ENCODE results near the gene MAP3K12.
A peak's percentile ranks its signal among the peaks of the same experiment; 100 is the strongest.

The MAP3K12 gene

DNA sequence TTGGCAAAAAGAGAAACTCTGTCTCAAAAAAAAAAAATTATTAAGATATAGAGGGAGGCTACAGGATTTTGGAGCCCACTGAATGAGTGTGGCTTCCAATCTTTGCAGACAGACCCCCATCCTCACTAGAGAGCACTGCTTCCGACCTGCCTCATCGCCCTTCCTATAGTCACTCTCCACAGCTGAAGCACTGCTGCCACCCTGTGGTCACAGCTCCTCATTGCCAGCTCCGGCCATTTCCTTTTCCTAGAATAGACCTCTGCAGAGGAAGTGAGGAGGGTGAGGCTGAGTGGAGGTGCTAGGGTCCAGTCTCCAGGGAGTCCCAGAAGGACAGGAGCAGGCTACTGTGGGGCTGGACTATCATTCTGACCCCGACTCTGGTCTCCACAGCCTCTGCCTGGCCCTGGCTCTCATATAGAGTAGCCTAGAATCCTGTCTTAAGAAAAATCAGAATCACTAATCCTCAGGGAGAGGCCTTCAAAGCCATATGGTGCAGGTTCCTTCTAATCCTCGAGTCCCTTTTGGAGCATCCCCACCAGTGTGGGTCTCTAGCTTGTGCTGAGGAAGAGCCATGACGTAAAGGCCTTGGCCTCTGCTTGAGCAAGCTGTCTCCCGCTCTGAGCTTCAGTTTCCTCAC, 9.4 kb upstream of the MAP3K12 start:
- DNase-seq, result peak; percentile 82 to 86

GRCh38 chr12:53507603-53507885, 8.3 kb upstream of the MAP3K12 start:
- no peak for DNase-seq

DNA sequence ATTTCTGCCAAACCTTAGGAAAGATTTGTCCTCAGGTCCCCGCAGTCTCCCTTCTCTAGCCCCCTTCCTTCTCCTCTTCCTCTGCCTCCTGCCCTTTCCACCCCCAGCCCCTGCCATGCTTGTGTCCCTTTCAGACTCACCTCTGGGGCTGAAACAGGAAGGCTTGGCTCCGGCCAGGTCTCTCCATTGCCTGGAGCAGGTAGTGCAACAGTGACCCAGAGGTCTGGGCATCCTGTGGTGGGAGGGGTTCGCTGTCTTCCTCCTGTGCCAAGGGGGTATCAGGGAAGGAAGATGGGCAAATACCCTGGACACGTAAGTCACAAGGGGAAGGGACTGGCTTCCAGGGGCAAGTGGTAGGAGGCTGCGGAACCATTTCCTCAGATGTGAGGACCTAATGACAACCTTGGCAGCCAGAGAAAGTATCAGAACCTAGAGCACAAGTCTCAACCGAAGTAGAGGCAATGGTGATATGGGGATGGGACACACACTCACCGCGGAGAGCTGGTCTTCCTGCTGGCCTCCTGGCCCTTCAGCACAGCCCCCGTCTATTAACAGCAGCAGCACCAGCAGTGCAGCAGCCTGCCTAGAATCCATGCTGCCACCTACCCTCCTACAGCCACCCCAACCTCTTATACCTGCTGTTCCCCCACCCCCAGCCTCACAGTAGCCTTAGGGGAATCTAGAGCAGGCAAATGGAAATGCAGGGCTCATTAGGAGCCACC, 7.8 kb upstream of the MAP3K12 start, which contains the start of gene NPFF:
NPFF (minus strand) TSS at position 604 of the 722 bp plus-strand sequence; CDS start at position 594, 10 bp downstream.
- DNase-seq, result no peak

- DNase-seq, result no peak
Observed at GRCh38 chr12:53506450-53506785, 7.2 kb upstream of the MAP3K12 start.

DNA sequence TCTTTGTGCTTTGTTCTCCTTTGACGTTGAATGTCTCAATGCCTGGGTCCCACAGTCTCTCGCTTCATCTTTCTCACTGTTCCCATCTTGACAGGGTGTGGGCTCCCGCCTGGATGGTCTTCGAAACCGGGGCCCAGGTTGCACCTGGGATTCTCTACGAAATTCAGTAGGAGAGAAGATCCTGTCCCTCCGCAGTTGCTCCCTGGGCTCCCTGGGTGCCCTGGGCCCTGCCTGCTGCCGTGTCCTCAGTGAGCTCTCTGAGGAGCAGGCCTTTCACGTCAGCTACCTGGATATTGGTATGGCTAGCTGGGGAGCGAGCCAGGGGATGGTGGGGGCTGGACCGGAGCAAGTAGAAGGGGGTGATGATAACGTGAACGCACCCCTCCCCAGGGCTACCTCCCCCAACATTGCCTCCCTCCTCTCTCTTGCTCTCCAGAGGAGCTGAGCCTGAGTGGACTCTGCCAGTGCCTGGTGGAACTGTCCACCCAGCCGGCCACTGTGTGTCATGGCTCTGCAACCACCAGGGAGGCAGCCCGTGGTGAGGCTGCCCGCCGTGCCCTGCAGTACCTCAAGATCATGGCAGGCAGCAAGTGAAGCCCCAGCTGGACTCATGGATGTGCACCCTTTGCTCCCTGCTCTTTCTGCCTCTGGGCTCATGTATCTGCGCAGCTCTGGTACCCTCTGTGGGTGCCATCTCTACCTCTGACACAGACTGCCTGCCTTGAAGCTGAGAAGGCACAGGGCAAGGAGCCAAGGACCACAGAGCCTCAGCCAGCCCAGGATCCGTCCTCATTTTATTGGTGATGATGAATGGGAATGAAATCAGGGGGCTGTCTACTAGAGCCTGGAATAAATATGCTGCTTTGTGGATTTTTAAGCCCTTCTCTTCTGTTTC, 6.5 kb upstream of the MAP3K12 start:
- no peak for DNase-seq

DNA sequence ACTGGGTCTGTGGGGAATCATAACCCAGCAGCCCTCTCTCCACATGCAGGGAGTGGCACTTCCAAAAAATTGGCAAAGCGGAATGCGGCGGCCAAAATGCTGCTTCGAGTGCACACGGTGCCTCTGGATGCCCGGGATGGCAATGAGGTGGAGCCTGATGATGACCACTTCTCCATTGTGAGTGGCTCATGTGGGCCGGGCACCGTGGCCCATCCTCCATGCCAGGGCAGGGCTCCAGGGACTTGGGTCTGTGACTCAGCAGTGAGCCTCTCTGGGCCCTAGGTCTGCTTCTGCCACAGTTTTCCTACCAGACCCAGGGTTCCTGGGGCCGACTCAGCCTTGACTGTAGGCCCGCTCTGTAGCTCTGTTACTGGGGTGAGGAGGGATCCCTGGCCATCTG, 5.8 kb upstream of the MAP3K12 start:
- DNase-seq, result no peak

DNA sequence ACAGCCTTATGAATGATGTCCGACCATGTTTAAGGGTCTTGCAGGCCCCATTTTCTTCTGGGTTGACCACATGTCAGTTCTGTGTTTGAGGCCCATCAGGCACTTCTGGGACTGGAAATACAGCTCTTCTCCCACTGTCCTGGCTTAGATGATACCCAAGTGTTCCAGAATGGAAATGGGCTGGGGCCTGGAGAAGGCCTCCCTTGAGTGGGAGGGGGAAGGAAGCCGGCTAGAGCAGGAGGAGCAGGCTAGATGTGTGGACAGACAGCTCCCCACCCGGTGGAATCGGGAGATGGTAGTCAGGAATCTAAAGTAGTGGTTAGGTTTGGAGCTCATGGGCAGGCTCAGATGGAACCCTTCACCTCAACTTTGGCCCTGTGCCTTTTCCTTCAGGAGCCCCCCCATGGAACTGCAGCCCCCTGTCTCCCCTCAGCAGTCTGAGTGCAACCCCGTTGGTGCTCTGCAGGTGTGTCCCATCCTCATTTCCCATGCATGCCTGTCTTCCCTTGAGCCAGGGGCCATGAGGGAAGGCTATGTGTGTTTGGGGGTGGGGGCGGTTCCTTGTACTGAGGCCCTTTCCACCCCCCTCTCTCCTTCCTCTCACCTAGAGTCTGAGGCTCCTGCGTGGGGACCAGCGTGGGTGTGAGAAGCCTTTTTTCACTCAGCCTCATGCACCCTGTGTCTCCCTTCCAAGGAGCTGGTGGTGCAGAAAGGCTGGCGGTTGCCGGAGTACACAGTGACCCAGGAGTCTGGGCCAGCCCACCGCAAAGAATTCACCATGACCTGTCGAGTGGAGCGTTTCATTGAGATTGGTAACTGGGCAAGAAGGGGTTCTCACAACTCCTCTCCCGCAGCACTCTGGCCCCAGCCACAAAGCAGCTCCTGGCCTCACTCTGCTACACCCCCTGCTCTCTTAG, 5.0 kb upstream of the MAP3K12 start:
- no peak for DNase-seq

GRCh38 chr12:53502983-53503728, 3.9 kb upstream of the MAP3K12 start:
- DNase-seq, result no peak

DNA sequence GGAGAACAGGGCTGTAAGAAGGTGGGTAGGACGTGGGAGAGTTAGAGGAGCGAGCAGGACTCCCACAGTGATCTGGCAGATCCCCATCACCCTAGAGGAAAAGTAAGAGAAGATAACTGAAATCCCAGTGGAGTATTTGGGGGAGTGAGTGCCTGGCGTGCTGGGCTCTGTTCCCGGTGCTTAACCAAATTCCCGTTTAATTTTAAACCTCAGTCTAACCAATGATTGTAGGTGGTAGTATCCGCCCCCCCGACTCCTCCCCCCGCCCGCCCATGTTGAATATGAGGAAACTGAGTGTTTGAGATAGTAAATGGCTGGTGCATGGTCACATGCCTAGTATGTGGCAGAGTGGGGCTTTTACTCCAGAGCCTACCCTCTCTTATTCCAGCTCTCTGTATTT, 3.1 kb upstream of the MAP3K12 start:
- no peak for DNase-seq

DNA sequence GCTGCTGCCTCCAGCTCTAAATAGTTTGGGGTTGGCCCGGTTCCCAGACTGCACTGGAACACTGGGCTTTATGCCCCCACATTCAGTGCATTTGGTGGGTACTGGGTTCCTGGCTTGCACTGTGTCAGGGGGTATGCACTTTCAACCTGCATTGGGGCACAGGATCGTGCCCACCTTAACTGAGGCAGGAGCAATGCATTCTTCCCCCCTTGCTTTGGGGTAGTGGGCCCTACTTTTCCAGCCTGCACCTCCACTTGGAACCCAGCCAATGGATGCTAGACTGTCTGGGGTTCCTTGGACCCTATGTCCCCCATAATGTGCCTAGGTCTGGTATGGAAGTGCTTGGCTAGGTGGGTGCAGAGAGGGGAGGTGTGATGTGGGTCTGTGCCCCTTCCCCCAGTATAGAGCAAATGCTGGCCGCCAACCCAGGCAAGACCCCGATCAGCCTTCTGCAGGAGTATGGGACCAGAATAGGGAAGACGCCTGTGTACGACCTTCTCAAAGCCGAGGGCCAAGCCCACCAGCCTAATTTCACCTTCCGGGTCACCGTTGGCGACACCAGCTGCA, 2.4 kb upstream of the MAP3K12 start:
- no peak for DNase-seq

DNA sequence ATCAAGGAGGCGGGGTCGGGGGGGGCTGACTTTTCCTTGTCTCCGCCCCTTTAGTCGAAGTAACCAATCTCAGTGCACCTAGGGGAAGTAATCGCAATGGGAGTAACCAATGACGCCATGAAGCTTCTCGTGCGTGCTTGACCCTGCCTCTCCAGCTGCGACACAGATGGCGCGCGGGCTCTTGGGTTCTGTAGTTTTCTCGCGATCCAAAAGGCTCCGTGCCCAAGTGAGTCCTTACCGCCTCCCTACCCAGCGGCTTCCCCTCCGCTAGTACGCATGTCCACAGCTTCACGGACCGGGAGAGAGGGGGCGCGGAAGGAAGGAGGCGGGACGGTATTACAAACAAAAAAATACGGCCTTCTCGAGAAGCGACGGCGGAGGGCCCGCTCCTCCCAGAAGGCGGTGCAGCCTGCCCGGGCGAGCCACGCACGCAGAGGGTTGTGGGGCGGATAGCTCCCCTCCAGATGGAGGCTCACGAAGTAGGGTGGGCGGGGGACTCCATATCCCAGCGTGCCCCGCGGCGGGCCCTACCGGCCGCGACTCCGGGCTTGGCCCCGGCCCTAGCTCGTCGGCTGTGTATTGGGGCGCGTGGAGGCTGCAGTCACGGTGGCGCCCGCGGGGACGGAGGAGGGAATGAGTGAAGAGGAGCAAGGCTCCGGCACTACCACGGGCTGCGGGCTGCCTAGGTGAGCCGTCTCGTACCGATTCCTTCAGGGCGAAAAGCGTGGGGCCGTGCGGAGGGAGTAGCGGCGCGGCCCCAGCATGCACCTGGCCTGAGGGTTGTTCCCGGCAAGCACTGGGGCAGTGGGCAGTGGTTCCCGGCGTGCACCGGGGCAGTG, 1.7 kb upstream of the MAP3K12 start, which contains the start of gene TARBP2:
TARBP2 (plus strand) TSS at position 508 of the 839 bp plus-strand sequence; CDS start at position 634, 126 bp downstream.
- DNase-seq, result peak; percentile 98 to 99

DNA sequence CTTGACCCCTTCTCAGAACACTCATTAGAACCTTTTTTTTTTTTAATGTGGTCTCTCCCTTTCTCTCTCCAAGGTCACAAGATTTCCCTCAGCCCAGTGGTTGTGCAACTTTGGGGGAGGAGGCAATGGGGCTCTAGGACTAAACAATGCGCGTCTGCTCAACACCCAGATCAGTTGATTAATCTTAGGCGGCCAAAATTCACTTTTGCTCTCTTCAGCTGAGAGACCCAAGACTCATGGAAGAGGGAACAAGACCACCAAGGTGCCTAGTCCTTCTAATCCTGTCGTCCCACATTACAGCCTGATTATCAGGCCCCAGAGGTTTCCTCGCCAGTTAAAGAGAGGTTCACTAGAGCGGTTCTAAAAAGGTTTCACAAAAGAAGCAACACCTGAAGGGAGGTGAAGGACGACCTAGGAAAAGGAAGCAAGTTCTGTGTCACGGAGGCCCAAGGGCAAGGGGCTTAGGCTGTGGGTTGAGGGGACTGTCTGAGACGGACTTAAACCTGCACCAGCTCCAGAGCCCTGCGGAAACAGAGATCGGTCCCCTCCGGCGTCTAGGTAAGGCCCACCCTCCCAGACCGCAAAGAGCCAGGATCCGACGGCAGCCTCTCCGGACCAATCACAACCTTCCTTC, 1.0 kb upstream of the MAP3K12 start:
- DNase-seq, result peak; percentile 45 to 57

DNA sequence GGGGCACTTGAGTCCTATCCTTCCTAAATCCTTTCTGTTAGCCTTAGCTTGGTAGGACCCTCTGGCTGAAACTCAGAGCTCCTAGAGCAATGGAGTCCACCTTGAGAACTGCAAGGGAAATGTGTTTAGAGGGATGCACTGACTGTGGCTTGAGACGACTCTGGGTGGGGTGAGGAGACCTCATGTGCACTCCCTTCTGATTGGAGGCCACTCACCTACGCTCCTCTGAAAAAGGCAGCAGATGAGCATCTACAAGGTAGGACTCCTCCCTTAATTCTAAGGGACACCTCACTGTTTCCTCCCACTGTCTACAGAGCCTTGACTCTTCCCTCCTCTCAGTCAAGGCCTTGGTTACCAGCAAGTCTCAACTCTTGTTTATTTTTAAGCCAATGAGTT, 1.0 kb downstream of the MAP3K12 start:
- DNase-seq, result peak in 1 of 2 donors; percentile 22

- DNase-seq, result no peak
Observed at GRCh38 chr12:53497461-53497860, 1.8 kb downstream of the MAP3K12 start.

DNA sequence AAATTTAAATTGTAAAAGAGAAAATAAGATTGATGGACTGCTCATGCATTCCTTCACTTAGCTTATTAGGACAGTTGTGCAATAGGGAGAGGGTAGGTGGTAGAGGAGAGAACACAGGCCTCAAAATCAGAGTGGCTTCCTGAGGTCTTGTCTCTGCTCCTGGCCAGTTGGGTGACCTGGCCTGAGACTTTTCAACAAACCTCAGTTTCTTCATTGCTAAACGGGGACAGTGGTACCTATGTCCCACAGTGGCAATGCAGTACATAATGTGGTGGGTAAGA, 2.6 kb downstream of the MAP3K12 start:
- DNase-seq, result no peak

DNA sequence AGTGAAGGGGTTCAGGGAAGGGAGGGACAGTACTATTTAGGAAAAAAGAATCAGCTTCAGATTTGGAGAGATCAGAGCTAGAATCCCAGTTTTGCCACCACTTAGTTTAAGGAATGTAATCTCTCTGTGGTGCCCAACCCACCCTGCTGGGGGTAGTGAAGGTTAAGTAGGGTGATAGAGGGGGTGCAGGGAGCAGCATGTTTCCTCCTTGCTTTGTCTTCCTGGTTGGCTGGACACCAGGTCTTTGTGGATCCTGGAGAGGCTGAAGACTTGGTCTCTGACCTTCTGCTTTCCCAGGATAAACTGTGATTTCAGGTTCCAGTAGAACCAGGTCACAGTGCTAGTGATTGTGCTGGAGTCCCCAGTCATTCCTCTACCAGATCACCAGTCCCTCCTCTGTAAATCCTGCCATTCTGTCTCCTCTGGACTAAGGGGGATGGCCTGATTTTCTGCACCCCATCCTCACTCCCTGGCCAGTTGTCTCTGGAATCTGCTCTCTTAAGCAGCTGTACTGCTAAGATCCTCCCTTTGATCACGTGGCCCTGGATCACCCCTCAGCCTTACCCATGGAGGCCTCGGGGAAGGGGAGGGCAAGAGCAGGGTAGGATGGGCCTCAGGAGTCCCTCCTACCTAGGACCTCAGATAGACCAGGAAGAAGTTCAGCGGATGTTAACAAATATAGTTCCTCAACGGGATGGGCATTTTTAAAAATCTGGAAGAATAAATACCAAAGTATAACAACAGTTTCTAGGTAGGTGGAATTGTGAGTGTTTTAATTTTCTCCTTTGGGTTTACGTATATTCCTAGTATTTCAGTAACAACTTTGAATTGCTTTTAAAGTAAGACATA, 3.1 kb downstream of the MAP3K12 start:
- no peak for DNase-seq

- no peak for DNase-seq
Observed at GRCh38 chr12:53493610-53494391, 5.5 kb downstream of the MAP3K12 start.

DNA sequence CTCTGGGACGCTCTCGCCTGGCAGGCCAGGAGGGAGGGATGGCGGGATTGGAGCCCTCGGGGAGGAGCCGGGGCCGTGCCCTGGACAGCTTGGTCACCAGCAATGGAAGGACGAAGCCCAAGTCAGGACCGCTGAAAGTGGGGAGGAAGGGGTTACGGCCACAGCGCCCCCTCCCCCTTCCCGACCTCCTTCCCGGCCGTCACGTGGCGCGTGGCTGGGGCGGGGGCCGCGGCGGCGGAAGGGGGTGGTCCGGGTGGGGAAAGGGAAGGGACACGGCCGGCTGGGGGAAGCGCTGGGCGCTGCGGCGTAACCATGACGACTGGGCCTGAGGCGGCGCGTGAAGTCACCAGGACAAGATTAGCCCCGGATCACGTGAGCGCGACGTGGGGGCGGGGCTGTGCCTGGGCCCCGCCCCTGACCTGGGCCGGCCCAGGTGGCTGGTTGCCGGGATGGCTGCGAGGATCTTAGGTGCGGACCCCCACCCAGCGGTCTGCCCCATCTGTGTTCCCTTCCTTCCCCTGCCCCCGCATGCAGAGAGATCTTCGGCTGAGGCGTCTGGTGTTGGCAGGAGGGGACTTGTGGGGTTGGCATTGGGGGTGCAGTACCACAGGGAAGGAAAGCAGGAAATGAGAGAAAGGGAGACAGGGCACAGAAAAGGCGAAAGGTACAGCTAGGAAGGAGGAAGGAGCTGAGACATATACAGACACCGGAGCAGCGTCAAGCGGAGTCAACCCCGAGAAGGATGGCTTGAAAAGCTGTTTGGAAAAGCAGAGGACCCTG, 6.2 kb downstream of the MAP3K12 start:
- peak; percentile 90 to 91 for DNase-seq

All from CD4-positive, alpha-beta T cell treated with Interleukin-1 beta for 1 hour (primary cell).